RWPE2 (cell line): Measurements from ENCODE around the gene GOLGA1.

Source experiments
- ATAC-seq: fragments of 200-7000 bp; cut with Tn5 transposase; 3 replicates; pipeline ENCODE4 v1.9.1; 2021; ENCODE audit warnings: low read depth
- DNase-seq: peaks from one replicate; pipeline ENCODE4 v3.0.0-alpha.2; 2020; ENCODE audit warnings: low spot score
- H3K27ac ChIP-seq: fragments of 450-650 bp; 2 replicates; pipeline ENCODE4 v1.5.1; 2017; ENCODE audit warnings: mild to moderate bottlenecking; ENCODE audit not compliant: poor library complexity, severe bottlenecking
- H3K27me3 ChIP-seq: fragments of 250-450 bp; sonication (Bioruptor Pico); 2 replicates; pipeline ENCODE4 v1.5.1; 2021; ENCODE audit warnings: mild to moderate bottlenecking, moderate library complexity; ENCODE audit not compliant: insufficient read depth, poor library complexity, severe bottlenecking
- H3K36me3 ChIP-seq: fragments of 250-450 bp; sonication (Bioruptor Pico); 2 replicates; pipeline ENCODE4 v1.5.1; 2020; ENCODE audit warnings: low read depth, mild to moderate bottlenecking, moderate library complexity
- H3K4me1 ChIP-seq: fragments of 250-450 bp; sonication (Bioruptor Pico); 2 replicates; pipeline ENCODE4 v1.5.1; 2021; ENCODE audit warnings: mild to moderate bottlenecking, moderate library complexity; ENCODE audit not compliant: insufficient read depth, poor library complexity, severe bottlenecking
- H3K4me3 ChIP-seq: fragments of 250-450 bp; sonication (Bioruptor Pico); 2 replicates; pipeline ENCODE4 v1.5.1; 2021; ENCODE audit warnings: mild to moderate bottlenecking, moderate library complexity; ENCODE audit not compliant: severe bottlenecking
- H3K9me3 ChIP-seq: fragments of 250-450 bp; sonication (Bioruptor Pico); 2 replicates; pipeline ENCODE4 v1.5.1; 2021; ENCODE audit warnings: mild to moderate bottlenecking, moderate library complexity; ENCODE audit not compliant: severe bottlenecking
- TF ChIP-seq, protein P1 (sequence below): fragments of 450-650 bp; IDR thresholded peaks from one replicate; pipeline ENCODE4 v1.5.1; 2017; ENCODE audit warnings: mild to moderate bottlenecking, moderate library complexity; ENCODE audit not compliant: poor library complexity, severe bottlenecking

GOLGA1 gene

GRCh38 chr9:124940521-124940893, 376 bp downstream of the GOLGA1 start:
- Histone ChIP-seq H3K9me3 (no peaks in the 10 kb centered on the region), H3K27me3 (no peaks in the 10 kb centered on the region), H3K27ac (peak overlapping the region; percentile 79), H3K4me3 (peak overlapping the region; percentile 85), H3K4me1 (peaks cover 2% of the 10 kb centered on the region), H3K36me3 (peaks cover 12% of the 10 kb centered on the region; the same call in 1 of the 2 replicates)
- no peak for DNase-seq
- no peak for ATAC-seq
- TF ChIP-seq, protein P1, sequence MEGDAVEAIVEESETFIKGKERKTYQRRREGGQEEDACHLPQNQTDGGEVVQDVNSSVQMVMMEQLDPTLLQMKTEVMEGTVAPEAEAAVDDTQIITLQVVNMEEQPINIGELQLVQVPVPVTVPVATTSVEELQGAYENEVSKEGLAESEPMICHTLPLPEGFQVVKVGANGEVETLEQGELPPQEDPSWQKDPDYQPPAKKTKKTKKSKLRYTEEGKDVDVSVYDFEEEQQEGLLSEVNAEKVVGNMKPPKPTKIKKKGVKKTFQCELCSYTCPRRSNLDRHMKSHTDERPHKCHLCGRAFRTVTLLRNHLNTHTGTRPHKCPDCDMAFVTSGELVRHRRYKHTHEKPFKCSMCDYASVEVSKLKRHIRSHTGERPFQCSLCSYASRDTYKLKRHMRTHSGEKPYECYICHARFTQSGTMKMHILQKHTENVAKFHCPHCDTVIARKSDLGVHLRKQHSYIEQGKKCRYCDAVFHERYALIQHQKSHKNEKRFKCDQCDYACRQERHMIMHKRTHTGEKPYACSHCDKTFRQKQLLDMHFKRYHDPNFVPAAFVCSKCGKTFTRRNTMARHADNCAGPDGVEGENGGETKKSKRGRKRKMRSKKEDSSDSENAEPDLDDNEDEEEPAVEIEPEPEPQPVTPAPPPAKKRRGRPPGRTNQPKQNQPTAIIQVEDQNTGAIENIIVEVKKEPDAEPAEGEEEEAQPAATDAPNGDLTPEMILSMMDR, result no peak

- H3K36me3 ChIP-seq, result peaks cover 12% of the 10 kb centered on the region
- no peak for ATAC-seq
- H3K4me3 ChIP-seq, result peak overlapping the region; percentile 85
- peaks cover 2% of the 10 kb centered on the region for H3K4me1 ChIP-seq
- H3K27ac ChIP-seq, result peak overlapping the region; percentile 79
- H3K9me3 ChIP-seq, result no peaks in the 10 kb centered on the region
- TF ChIP-seq, protein P1, result no peak
- no peaks in the 10 kb centered on the region for H3K27me3 ChIP-seq
- DNase-seq, result no peak
Observed at GRCh38 chr9:124939944-124940343, 939 bp downstream of the GOLGA1 start.

GRCh38 chr9:124934290-124934689, 6.6 kb downstream of the GOLGA1 start:
- no peak for DNase-seq
- ATAC-seq, result no peak

GRCh38 chr9:124932333-124932732, 8.6 kb downstream of the GOLGA1 start:
- Histone ChIP-seq H3K4me3 (no peak overlapping the region), H3K9me3 (no peaks in the 10 kb centered on the region), H3K27ac (no peak overlapping the region), H3K27me3 (no peaks in the 10 kb centered on the region), H3K36me3 (peaks cover 74% of the 10 kb centered on the region), H3K4me1 (no peaks in the 10 kb centered on the region)
- TF ChIP-seq, protein P1, result no peak
- DNase-seq (no peak), ATAC-seq (no peak)

More at GRCh38 chr9:124934290-124934689, 6.6 kb downstream of the GOLGA1 start:
- no peaks in the 10 kb centered on the region for H3K27me3 ChIP-seq
- no peak overlapping the region for H3K27ac ChIP-seq
- no peaks in the 10 kb centered on the region for H3K9me3 ChIP-seq
- no peaks in the 10 kb centered on the region for H3K4me1 ChIP-seq
- H3K4me3 ChIP-seq, result no peak overlapping the region
- H3K36me3 ChIP-seq, result peaks cover 54% of the 10 kb centered on the region
- TF ChIP-seq, protein P1, result no peak

- no peak overlapping the region for H3K4me3 ChIP-seq
- no peak overlapping the region for H3K27ac ChIP-seq
- no peaks in the 10 kb centered on the region for H3K27me3 ChIP-seq
- no peak for DNase-seq
- H3K4me1 ChIP-seq, result no peaks in the 10 kb centered on the region
- TF ChIP-seq, protein P1, result no peak
- ATAC-seq, result no peak
- H3K9me3 ChIP-seq, result no peaks in the 10 kb centered on the region
- H3K36me3 ChIP-seq, result peaks cover 72% of the 10 kb centered on the region
Observed at GRCh38 chr9:124929464-124929863, 11.4 kb downstream of the GOLGA1 start.
